Measurements from ENCODE around the gene CORO2B. TPM values are rescaled to one million over a fixed set of nuclear protein-coding genes. Genes with fewer than 3 reads are reported as not detected.

The CORO2B gene
- total RNA-seq, 3 donors from 2014 or later, result 1.3 to 4.7 (median 1.9) TPM

GRCh38 chr15:68608844-68609232, 30.0 kb downstream of the CORO2B start:
- no peaks in the 10 kb centered on the region for H3K4me1 ChIP-seq (ENCODE audit: low read depth)
- ATAC-seq (no peak), DNase-seq (no peak)
- no peaks in the 10 kb centered on the region for H3K36me3 ChIP-seq (ENCODE audit: low read depth)
- no peak for TF ChIP-seq CTCF (IDR thresholded peaks at IDR 0.05)
- no peak overlapping the region for H3K4me3 ChIP-seq
- no peaks in the 10 kb centered on the region for H3K9me3 ChIP-seq
- intact Hi-C loops (cut with DNase I, micrococcal nuclease), result no loop called here

GRCh38 chr15:68609629-68610028, 30.8 kb downstream of the CORO2B start:
- ATAC-seq (peak; percentile 46), DNase-seq (peak in 1 of 3 donors; percentile 72)
- Histone ChIP-seq H3K4me3 (no peak overlapping the region), H3K4me1 (ENCODE audit: low read depth) (no peaks in the 10 kb centered on the region), H3K9me3 (no peaks in the 10 kb centered on the region), H3K36me3 (ENCODE audit: low read depth) (no peaks in the 10 kb centered on the region)
- intact Hi-C loops (cut with DNase I, micrococcal nuclease), result no loop called here
- TF ChIP-seq CTCF (IDR thresholded peaks at IDR 0.05), result no peak

- intact Hi-C loops (cut with DNase I, micrococcal nuclease), result no loop called here
Measured at GRCh38 chr15:68610825-68611224, 32.0 kb downstream of the CORO2B start.

GRCh38 chr15:68612503-68612902, 33.7 kb downstream of the CORO2B start:
- no peak for ATAC-seq
- Histone ChIP-seq H3K4me1 (ENCODE audit: low read depth) (no peaks in the 10 kb centered on the region), H3K9me3 (no peaks in the 10 kb centered on the region), H3K36me3 (ENCODE audit: low read depth) (no peaks in the 10 kb centered on the region), H3K4me3 (no peak overlapping the region)
- no peak for TF ChIP-seq CTCF (IDR thresholded peaks at IDR 0.05)
- no peak for DNase-seq
- intact Hi-C loops (cut with DNase I, micrococcal nuclease), result no loop called here

More at GRCh38 chr15:68610825-68611224, 32.0 kb downstream of the CORO2B start:
- H3K36me3 ChIP-seq (ENCODE audit: low read depth), result no peaks in the 10 kb centered on the region
- H3K9me3 ChIP-seq, result no peaks in the 10 kb centered on the region
- no peaks in the 10 kb centered on the region for H3K4me1 ChIP-seq (ENCODE audit: low read depth)
- no peak for TF ChIP-seq CTCF (IDR thresholded peaks at IDR 0.05)
- ATAC-seq, result no peak
- H3K4me3 ChIP-seq, result no peak overlapping the region
- no peak for DNase-seq

- DNase-seq, result no peak
- no peak for ATAC-seq
- no peak for TF ChIP-seq CTCF (IDR thresholded peaks at IDR 0.05)
- H3K9me3 ChIP-seq, result no peaks in the 10 kb centered on the region
- H3K4me1 ChIP-seq (ENCODE audit: low read depth), result no peaks in the 10 kb centered on the region
- intact Hi-C loops (cut with DNase I, micrococcal nuclease), result no loop called here
- no peaks in the 10 kb centered on the region for H3K36me3 ChIP-seq (ENCODE audit: low read depth)
- no peak overlapping the region for H3K4me3 ChIP-seq
Measured at GRCh38 chr15:68612979-68613740, 34.4 kb downstream of the CORO2B start.

Measured in mucosa of descending colon (tissue), 3 donors.